Stimulated activated effector memory CD8-positive, alpha-beta T cell treated with anti-CD3 and anti-CD28 coated beads, Interleukin-12 subunit alpha, Interleukin-12 subunit beta, amount 100 ng/mL, for 72 hours (primary cell): ENCODE data around the gene PPARD.
"Not testable (repeated sequence)": the region's sequence is repeated elsewhere in the genome, so short reads cannot be mapped to it uniquely, and the experiment has no call there.

ENCODE experiments used
- ATAC-seq: fragments of 150-1000 bp; cut with Tn5 transposase; 2 replicates; pipeline ENCODE4 v1.10.0; 2021
- DNase-seq, 2 donors: peaks; one replicate each; pipeline ENCODE4 v3.0.0; 2021 to 2022; ENCODE audit warnings: low spot score in 2 of 2
- H3K27ac Mint-ChIP-seq: one replicate; pipeline ENCODE4 v1.8.0; 2022; ENCODE audit warnings: mild to moderate bottlenecking, mixed read lengths
- H3K36me3 Mint-ChIP-seq: one replicate; pipeline ENCODE4 v1.8.0; 2022; ENCODE audit warnings: mild to moderate bottlenecking, mixed read lengths
- H3K4me1 Mint-ChIP-seq: one replicate; pipeline ENCODE4 v1.8.0; 2022; ENCODE audit warnings: mixed read lengths
- H3K4me3 Mint-ChIP-seq: one replicate; pipeline ENCODE4 v1.8.0; 2022; ENCODE audit warnings: mild to moderate bottlenecking, mixed read lengths
- H3K9me3 Mint-ChIP-seq: one replicate; pipeline ENCODE4 v1.8.0; 2022; ENCODE audit warnings: mixed read lengths

Gene PPARD

DNA sequence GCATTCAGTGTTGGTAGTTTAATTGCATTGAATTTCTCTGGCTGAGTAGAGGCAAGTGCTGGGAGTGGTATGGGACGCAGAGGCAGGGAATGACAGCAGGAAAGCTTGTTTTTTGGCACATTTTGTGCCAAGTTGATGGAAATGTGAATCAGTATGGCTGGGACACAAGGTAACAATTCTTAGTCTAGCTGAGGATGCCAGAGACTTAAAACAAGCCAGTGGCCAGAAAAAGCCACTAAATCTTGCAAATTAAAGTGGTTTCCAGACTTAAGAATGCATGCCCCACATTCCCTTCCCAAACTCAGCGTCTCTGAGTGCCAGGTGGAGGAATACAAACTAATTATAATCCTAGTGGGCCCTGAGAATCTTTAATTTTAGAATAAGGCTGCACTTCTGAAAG lies 35.9 kb downstream of the PPARD start:
- ATAC-seq, result no peak
- H3K4me1 Mint-ChIP-seq, result peaks cover 48% of the 10 kb centered on the region
- H3K27ac Mint-ChIP-seq, result no peak overlapping the region
- peaks cover 5% of the 10 kb centered on the region for H3K36me3 Mint-ChIP-seq
- no peaks in the 10 kb centered on the region for H3K9me3 Mint-ChIP-seq
- H3K4me3 Mint-ChIP-seq, result no peak overlapping the region
- DNase-seq, result no peak

GRCh38 chr6:35381132-35381531 lies 38.8 kb downstream of the PPARD start:
- no peak for ATAC-seq
- no peaks in the 10 kb centered on the region for H3K9me3 Mint-ChIP-seq

DNA sequence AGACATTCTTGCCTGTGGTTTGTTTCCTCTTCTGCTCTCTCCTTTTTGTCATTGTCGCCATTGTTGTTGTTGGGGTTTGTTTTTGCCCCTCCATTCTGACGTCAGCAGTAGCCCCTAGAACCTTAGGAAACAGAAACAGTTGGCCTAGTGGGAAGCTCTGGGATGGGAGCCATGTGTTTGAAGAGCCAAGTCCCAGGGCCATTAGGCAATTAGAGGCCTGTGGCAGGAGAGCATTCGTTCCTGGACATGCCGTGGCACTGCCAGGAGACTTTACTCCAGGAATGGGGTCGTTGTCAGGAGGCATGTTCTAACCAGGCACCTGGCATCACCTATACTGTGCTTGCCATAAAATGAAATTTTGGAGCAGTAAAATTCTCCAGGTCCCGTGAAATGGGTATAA lies 39.7 kb downstream of the PPARD start:
- Mint-ChIP-seq H3K9me3 (no peaks in the 10 kb centered on the region), H3K4me1 (peaks cover 45% of the 10 kb centered on the region), H3K4me3 (no peak overlapping the region), H3K27ac (no peak overlapping the region), H3K36me3 (peaks cover 11% of the 10 kb centered on the region)
- no peak for ATAC-seq
- no peak for DNase-seq

More at GRCh38 chr6:35381132-35381531, 38.8 kb downstream of the PPARD start:
- DNase-seq, result no peak
- no peak overlapping the region for H3K4me3 Mint-ChIP-seq
- peaks cover 10% of the 10 kb centered on the region for H3K36me3 Mint-ChIP-seq
- H3K27ac Mint-ChIP-seq, result peak overlapping the region; percentile 43
- peaks cover 50% of the 10 kb centered on the region for H3K4me1 Mint-ChIP-seq

- H3K4me3 Mint-ChIP-seq, result no peak overlapping the region
- H3K36me3 Mint-ChIP-seq, result peaks cover 11% of the 10 kb centered on the region
- H3K27ac Mint-ChIP-seq, result no peak overlapping the region
- no peaks in the 10 kb centered on the region for H3K9me3 Mint-ChIP-seq
- DNase-seq (no peak), ATAC-seq (no peak)
- peaks cover 44% of the 10 kb centered on the region for H3K4me1 Mint-ChIP-seq
Measured at GRCh38 chr6:35385457-35386202, 43.3 kb downstream of the PPARD start.

DNA sequence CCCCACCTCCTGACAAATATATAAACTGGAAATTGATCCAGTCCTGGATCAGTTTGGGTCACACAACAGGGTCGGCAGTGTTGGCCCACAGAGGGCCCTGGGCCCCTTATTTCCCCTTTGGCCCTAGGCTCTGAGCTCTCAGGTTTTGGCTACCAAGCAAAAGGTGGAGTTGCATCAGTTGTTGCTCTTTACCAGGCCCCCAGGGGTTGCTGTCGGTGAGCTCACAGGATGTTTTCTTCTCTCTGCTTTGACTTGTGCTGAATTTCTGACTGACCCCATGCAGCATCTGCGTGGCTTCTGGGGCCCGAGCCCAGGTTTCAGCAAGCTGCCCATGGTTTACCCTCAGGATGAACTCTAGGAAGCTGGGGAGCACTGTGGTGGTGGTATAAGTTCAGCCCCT lies 44.6 kb downstream of the PPARD start:
- Mint-ChIP-seq H3K9me3 (no peaks in the 10 kb centered on the region), H3K36me3 (peaks cover 6% of the 10 kb centered on the region), H3K4me1 (peaks cover 41% of the 10 kb centered on the region), H3K27ac (no peak overlapping the region), H3K4me3 (no peak overlapping the region)
- ATAC-seq (no peak), DNase-seq (no peak)

GRCh38 chr6:35388030-35388429 lies 45.7 kb downstream of the PPARD start:
- Mint-ChIP-seq H3K27ac (peak overlapping the region; percentile 71), H3K4me1 (peaks cover 46% of the 10 kb centered on the region), H3K36me3 (peaks cover 6% of the 10 kb centered on the region)

DNA sequence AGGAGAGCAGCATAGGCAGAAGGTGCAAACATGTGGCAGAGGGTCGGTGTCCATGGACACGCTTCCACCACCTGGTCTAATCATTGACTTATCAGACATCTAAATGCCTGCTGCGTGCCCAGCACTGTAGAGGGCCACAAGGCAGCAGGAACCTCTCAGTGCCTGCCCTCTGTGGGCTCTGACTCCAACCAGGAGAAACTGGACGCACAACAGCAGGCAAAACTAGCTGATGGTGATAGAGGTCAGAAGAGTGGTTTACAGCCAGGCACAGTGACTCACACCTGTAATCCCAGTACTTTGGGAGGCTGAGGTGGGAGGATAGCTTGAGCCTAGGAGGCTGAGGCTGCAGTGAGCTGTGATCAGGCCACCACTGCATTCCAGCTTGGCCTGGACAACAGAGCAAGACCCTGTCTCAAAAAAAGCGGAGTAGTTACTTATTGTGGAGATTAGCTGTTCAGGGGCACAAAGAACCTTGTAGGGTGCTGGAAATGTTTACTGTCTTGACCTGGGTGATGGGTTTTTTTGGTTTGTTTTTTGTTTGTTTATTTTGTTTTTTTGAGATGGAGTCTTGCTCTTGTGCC lies 46.5 kb downstream of the PPARD start:
- peak overlapping the region; percentile 79 for H3K27ac Mint-ChIP-seq
- H3K36me3 Mint-ChIP-seq, result peaks cover 6% of the 10 kb centered on the region
- DNase-seq (no peak), ATAC-seq (no peak)
- H3K9me3 Mint-ChIP-seq, result no peaks in the 10 kb centered on the region
- peaks cover 53% of the 10 kb centered on the region for H3K4me1 Mint-ChIP-seq
- no peak overlapping the region for H3K4me3 Mint-ChIP-seq

More at GRCh38 chr6:35388030-35388429, 45.7 kb downstream of the PPARD start:
- Mint-ChIP-seq H3K4me3 (no peak overlapping the region), H3K9me3 (no peaks in the 10 kb centered on the region)
- ATAC-seq, result no peak
- DNase-seq, result no peak

DNA sequence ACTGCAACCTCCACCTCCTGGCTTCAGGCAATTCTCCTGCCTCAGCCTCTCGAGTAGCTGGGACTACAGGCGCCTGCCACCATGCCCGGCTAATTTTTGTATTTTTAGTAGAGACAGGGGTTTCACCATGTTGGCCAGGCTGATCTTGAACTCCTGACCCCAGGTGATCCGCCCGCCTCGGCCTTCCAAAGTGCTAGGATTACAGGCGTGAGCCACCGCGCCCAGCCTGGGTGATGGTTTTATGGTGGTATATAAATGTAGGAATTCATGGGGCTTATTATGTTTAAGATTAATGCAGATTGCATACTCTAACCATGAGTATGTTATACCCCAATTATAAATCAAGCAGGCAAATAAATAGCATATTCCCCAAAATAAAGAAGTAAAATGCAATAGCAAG lies 47.0 kb downstream of the PPARD start:
- not testable (repeated sequence) for H3K27ac Mint-ChIP-seq, H3K36me3 Mint-ChIP-seq, DNase-seq, H3K9me3 Mint-ChIP-seq, H3K4me3 Mint-ChIP-seq, ATAC-seq
- H3K4me1 Mint-ChIP-seq, result peaks cover 58% of the 10 kb centered on the region

GRCh38 chr6:35391240-35391968 lies 49.0 kb downstream of the PPARD start:
- ATAC-seq (peak; percentile 65), DNase-seq (no peak)
- Mint-ChIP-seq H3K4me1 (peaks cover 68% of the 10 kb centered on the region), H3K36me3 (no peaks in the 10 kb centered on the region), H3K9me3 (no peaks in the 10 kb centered on the region), H3K27ac (peak overlapping the region; percentile 78), H3K4me3 (no peak overlapping the region)

DNA sequence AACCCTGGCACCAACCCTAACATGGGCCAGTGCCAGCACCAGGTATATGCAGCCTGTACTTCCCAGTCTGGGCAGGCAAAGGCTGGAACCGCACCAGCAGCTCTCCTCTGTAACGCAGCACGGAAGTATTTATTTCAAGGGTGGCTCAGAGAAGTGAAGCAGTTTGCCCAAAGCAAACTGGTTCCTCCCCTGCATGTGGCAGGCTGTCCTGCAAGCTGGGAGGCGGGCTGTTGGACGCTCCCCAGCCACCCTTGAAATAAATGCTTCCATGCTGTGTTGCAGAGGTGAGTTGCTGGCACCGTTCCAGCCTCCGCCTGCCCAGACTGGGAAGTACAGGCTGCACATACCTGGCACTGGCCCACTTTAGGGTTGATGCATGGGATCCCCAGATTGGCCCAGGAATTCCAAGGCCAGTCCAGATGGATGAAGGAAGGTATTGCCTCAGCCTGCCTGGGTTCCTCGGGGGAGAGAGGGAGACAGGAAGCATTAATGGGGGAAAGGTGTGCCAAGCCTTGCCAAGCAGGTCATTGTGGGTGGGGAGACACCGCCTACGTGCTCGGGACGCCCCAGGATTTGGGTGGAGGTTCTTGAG lies 49.8 kb downstream of the PPARD start:
- H3K9me3 Mint-ChIP-seq, result no peaks in the 10 kb centered on the region
- no peaks in the 10 kb centered on the region for H3K36me3 Mint-ChIP-seq
- peaks cover 73% of the 10 kb centered on the region for H3K4me1 Mint-ChIP-seq
- ATAC-seq, result no peak
- peak overlapping the region; percentile 78 for H3K27ac Mint-ChIP-seq
- no peak for DNase-seq
- H3K4me3 Mint-ChIP-seq, result no peak overlapping the region

DNA sequence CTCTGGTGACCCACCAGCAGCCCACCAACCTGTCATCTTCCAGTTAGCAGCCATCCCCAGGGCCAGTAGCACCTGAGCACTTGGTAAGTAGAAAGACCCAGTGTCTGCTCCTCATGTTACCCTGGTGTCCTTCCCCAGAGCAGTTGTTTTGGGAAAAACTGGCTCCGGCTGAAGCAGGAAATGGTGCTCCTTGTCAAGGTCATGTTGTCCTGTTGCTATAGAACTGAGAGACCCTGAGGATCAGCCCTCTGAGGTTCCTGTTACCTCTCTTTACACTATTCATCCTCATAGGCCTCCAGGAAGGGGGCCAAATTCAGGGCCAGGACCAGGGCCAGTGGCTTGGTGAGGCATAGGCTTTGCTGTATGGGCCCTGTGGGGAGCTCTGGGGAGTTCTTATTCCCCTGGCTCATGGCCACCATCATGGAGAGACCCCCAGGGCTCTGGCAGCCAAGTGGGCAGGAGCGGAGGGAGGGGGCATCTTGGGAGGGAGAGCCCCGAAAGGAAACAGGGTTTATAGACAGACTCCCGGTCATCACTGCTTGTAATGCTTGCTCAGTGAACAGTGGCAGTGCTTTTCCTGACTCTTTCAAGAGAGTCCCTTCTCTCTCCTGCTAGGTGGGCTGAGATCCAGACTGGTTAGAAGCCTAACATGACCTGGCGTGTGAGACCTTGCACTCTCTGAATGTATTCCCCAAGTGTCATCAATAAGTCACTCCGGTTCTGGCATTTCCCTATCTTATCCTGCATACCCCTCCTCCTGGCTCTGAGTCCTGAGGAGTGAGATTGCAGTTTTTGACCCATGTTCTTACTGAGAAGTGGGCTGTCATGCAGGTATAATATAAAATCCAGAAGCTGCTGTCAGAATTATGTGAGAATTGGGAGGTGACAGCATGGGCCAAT lies 50.7 kb downstream of the PPARD start:
- no peak overlapping the region for H3K4me3 Mint-ChIP-seq
- H3K27ac Mint-ChIP-seq, result peak overlapping the region; percentile 78
- peaks cover 78% of the 10 kb centered on the region for H3K4me1 Mint-ChIP-seq
- no peaks in the 10 kb centered on the region for H3K36me3 Mint-ChIP-seq
- DNase-seq (no peak), ATAC-seq (no peak)
- no peaks in the 10 kb centered on the region for H3K9me3 Mint-ChIP-seq

- no peak for DNase-seq
- peak overlapping the region; percentile 22 for H3K27ac Mint-ChIP-seq
- no peak overlapping the region for H3K4me3 Mint-ChIP-seq
- no peaks in the 10 kb centered on the region for H3K36me3 Mint-ChIP-seq
- no peaks in the 10 kb centered on the region for H3K9me3 Mint-ChIP-seq
- peaks cover 67% of the 10 kb centered on the region for H3K4me1 Mint-ChIP-seq
- no peak for ATAC-seq
Measured at GRCh38 chr6:35396991-35397390, 54.6 kb downstream of the PPARD start.

DNA sequence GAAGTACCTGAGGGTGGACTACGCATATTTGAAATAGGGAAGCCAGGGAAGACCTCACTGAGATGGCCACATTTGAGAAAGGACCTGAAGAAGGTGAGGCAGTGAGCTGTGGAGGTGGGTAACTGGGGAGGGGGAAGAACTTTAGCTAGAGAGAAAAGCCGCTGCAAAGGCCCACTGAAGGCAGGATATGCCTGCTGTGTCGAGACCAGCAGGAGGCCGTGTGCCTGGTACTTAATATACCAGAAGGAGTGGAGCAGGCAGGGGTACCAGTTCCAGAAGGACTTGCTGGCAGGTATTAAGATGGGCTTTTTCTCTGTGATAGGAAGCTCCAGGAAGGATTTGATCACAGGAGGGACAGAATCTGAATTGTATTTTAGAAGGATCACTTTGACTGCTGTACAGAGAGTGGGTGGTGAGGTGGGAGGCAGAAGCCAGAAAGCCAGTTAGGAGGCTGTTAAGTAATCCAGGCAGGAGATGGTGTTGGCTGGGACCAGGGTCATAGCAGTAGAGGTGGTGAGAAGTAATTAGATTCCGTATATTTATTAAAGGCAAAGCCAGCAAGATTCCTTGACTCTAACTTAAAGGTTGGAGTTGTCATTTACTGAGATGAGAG lies 55.6 kb downstream of the PPARD start:
- H3K4me3 Mint-ChIP-seq, result no peak overlapping the region
- no peak for ATAC-seq
- DNase-seq, result no peak
- H3K36me3 Mint-ChIP-seq, result no peaks in the 10 kb centered on the region
- H3K4me1 Mint-ChIP-seq, result peaks cover 66% of the 10 kb centered on the region
- peak overlapping the region; percentile 22 for H3K27ac Mint-ChIP-seq
- H3K9me3 Mint-ChIP-seq, result no peaks in the 10 kb centered on the region

DNA sequence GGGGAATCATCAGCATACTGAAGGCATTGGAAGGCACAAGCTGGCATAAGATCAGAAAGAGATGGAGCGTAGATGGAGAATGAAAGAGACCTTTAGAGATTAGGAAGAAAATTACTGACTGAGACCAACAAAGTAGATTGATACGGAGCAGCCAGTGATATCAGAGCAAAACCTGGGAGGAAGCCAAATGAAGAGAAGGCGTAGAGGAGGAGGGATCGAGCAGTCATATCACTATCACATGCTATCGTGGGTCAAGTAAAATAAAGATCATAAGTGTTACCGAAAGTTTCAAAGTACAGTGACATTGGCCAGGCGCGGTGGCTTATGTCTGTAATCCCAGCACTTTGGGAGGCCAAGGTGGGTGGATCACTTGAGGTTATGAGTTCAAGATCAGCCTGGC lies 56.2 kb downstream of the PPARD start:
- H3K4me3 Mint-ChIP-seq, result no peak overlapping the region
- no peak for ATAC-seq
- no peaks in the 10 kb centered on the region for H3K9me3 Mint-ChIP-seq
- H3K36me3 Mint-ChIP-seq, result no peaks in the 10 kb centered on the region
- H3K4me1 Mint-ChIP-seq, result peaks cover 63% of the 10 kb centered on the region
- H3K27ac Mint-ChIP-seq, result peak overlapping the region; percentile 22
- DNase-seq, result no peak
